Astrocyte (in vitro differentiated cells and primary cell): ENCODE results near the gene DNAJC9. TPM values are rescaled to one million over a fixed set of nuclear protein-coding genes. Genes with fewer than 3 reads are reported as not detected.

Source experiments
- DNase-seq: peaks from one replicate; pipeline ENCODE4 v3.0.0-alpha.2; 2010; ENCODE audit warnings: low read depth
- FAIRE-seq: peaks from 2 replicates; lab custom pipeline; 2011; peaks lifted over from hg19 to GRCh38; lab: Jason Lieb, UNC
- H2AFZ ChIP-seq: 2 replicates; pipeline ENCODE4 v1.6.0; 2012; ENCODE audit warnings: low read depth, low read length, inconsistent platforms
- H3K27ac ChIP-seq: 2 replicates; pipeline ENCODE4 v1.5.1; 2011; ENCODE audit warnings: low read depth, low read length, inconsistent platforms
- H3K27me3 ChIP-seq: 2 replicates; pipeline ENCODE4 v1.6.0; 2011; ENCODE audit warnings: low read length, inconsistent platforms; ENCODE audit not compliant: insufficient read depth
- H3K36me3 ChIP-seq: 2 replicates; pipeline ENCODE4 v1.5.1; 2011; ENCODE audit warnings: low read length, inconsistent platforms; ENCODE audit not compliant: insufficient read depth
- H3K4me1 ChIP-seq: 2 replicates; pipeline ENCODE4 v1.5.1; 2011; ENCODE audit warnings: low read length, inconsistent platforms; ENCODE audit not compliant: insufficient read depth
- H3K4me2 ChIP-seq: 2 replicates; pipeline ENCODE4 v1.6.0; 2012; ENCODE audit warnings: low read length, inconsistent platforms
- H3K4me3 ChIP-seq: 2 replicates; pipeline ENCODE4 v1.5.1; 2011; ENCODE audit warnings: low read depth, mild to moderate bottlenecking, low read length, inconsistent platforms; ENCODE audit not compliant: insufficient read depth
- H3K79me2 ChIP-seq: 2 replicates; pipeline ENCODE4 v1.6.0; 2012; ENCODE audit warnings: mild to moderate bottlenecking, low read length, inconsistent platforms; ENCODE audit not compliant: insufficient read depth
- H3K9ac ChIP-seq: 2 replicates; pipeline ENCODE4 v1.6.0; 2012; ENCODE audit warnings: mild to moderate bottlenecking, low read length, inconsistent platforms
- H3K9me3 ChIP-seq: 2 replicates; pipeline ENCODE4 v1.5.1; 2012; ENCODE audit warnings: low read depth, mild to moderate bottlenecking, low read length, inconsistent platforms; ENCODE audit not compliant: insufficient read depth
- H4K20me1 ChIP-seq: 2 replicates; pipeline ENCODE4 v1.6.0; 2012; ENCODE audit warnings: low read length, inconsistent platforms; ENCODE audit not compliant: insufficient read depth
- H3K27ac Mint-ChIP-seq: one replicate; pipeline ENCODE4 v1.8.0; 2021; ENCODE audit warnings: mild to moderate bottlenecking, mixed read lengths; ENCODE audit not compliant: unreplicated experiment
- H3K27me3 Mint-ChIP-seq: one replicate; pipeline ENCODE4 v1.8.0; 2021; ENCODE audit warnings: low read depth, mixed read lengths; ENCODE audit not compliant: unreplicated experiment
- H3K36me3 Mint-ChIP-seq: one replicate; pipeline ENCODE4 v1.8.0; 2021; ENCODE audit warnings: low read depth, mixed read lengths; ENCODE audit not compliant: unreplicated experiment
- H3K4me1 Mint-ChIP-seq: one replicate; pipeline ENCODE4 v1.8.0; 2021; ENCODE audit warnings: low read depth, mixed read lengths; ENCODE audit not compliant: unreplicated experiment
- H3K4me3 Mint-ChIP-seq: one replicate; pipeline ENCODE4 v1.8.0; 2021; ENCODE audit warnings: mild to moderate bottlenecking, moderate library complexity, mixed read lengths; ENCODE audit not compliant: unreplicated experiment
- H3K9me3 Mint-ChIP-seq: one replicate; pipeline ENCODE4 v1.8.0; 2021; ENCODE audit warnings: mild to moderate bottlenecking, mixed read lengths; ENCODE audit not compliant: unreplicated experiment
- CTCF ChIP-seq: IDR thresholded peaks from 2 replicates; pipeline ENCODE4 v1.5.1; 2011; ENCODE audit warnings: low read depth, mild to moderate bottlenecking, inconsistent platforms, low read length, moderate library complexity; ENCODE audit not compliant: insufficient read depth
- EZH2 ChIP-seq: IDR thresholded peaks from 2 replicates; pipeline ENCODE4 v1.6.1; 2012; ENCODE audit warnings: mild to moderate bottlenecking, low read length, inconsistent platforms; ENCODE audit not compliant: insufficient read depth
- total RNA-seq: library from RNA; stranded (reverse); gene quantifications from 2 replicates; pipeline ENCODE4 v1.2.1, GENCODE V29; 2021

DNAJC9 gene
- total RNA-seq, 1 donor from 2014 or later: 23.3 TPM

- H3K4me2 ChIP-seq: no peak overlapping the region
- Mint-ChIP-seq H3K9me3 (peaks cover 4% of the 10 kb centered on the region), H3K27me3 (no peaks in the 10 kb centered on the region), H3K27ac (no peak overlapping the region), H3K4me1 (peaks cover 3% of the 10 kb centered on the region), H3K36me3 (peaks cover 7% of the 10 kb centered on the region), H3K4me3 (no peak overlapping the region)
- no peaks in the 10 kb centered on the region for H3K4me1 ChIP-seq
- no peaks in the 10 kb centered on the region for H3K79me2 ChIP-seq
- no peak for TF ChIP-seq CTCF
- no peak for TF ChIP-seq EZH2
- H3K36me3 ChIP-seq: no peaks in the 10 kb centered on the region
- no peaks in the 10 kb centered on the region for H4K20me1 ChIP-seq
- no peak overlapping the region for H3K9ac ChIP-seq
- FAIRE-seq (no peak), DNase-seq (no peak)
- H3K27ac ChIP-seq: no peak overlapping the region
- no peaks in the 10 kb centered on the region for H3K27me3 ChIP-seq
- H3K9me3 ChIP-seq: no peaks in the 10 kb centered on the region
- no peak overlapping the region for H3K4me3 ChIP-seq
- H2AFZ ChIP-seq: no peak overlapping the region
These were observed 35.8 kb downstream of the DNAJC9 start for GRCh38 chr10:73211106-73211811.

- no peaks in the 10 kb centered on the region for H3K4me1 ChIP-seq
- H3K9me3 ChIP-seq: peaks cover 2% of the 10 kb centered on the region
- H3K27me3 Mint-ChIP-seq: no peaks in the 10 kb centered on the region
- H3K9me3 Mint-ChIP-seq: peaks cover 10% of the 10 kb centered on the region
- no peaks in the 10 kb centered on the region for H4K20me1 ChIP-seq
- no peak overlapping the region for H2AFZ ChIP-seq
- peaks cover 12% of the 10 kb centered on the region for H3K36me3 Mint-ChIP-seq
- no peak overlapping the region for H3K27ac ChIP-seq
- no peak overlapping the region for H3K4me3 Mint-ChIP-seq
- TF ChIP-seq EZH2: no peak
- DNase-seq (no peak), FAIRE-seq (no peak)
- H3K4me2 ChIP-seq: no peak overlapping the region
- H3K4me3 ChIP-seq: no peak overlapping the region
- H3K36me3 ChIP-seq: no peaks in the 10 kb centered on the region
- no peak overlapping the region for H3K27ac Mint-ChIP-seq
- H3K79me2 ChIP-seq: no peaks in the 10 kb centered on the region
- no peak overlapping the region for H3K9ac ChIP-seq
- H3K4me1 Mint-ChIP-seq: peaks cover 3% of the 10 kb centered on the region
- H3K27me3 ChIP-seq: no peaks in the 10 kb centered on the region
These were observed 36.5 kb downstream of the DNAJC9 start for GRCh38 chr10:73210395-73211105.

DNA sequence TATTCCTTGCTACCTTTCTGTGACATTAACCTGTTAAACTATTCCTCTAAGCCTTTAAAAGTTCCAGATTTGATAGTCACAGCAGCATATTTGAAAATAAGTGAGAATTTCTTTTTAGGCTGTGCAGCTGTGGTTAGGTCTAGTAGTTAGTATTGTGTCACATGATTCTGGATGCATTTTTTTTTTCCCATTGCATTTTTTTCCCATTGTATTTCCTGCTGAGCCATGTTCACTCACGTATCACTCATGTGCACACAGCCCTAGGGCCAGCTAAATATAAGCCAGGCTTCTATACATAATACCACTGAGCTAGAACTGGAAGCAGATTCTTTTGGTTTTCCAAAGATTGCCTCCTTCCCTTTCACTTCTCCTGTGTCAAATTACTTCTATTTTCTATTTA lies 37.4 kb downstream of the DNAJC9 start:
- FAIRE-seq (no peak), DNase-seq (peak; percentile 8)
- Mint-ChIP-seq H3K9me3 (peaks cover 10% of the 10 kb centered on the region), H3K27me3 (no peaks in the 10 kb centered on the region), H3K4me3 (no peak overlapping the region), H3K4me1 (peaks cover 3% of the 10 kb centered on the region), H3K36me3 (peaks cover 12% of the 10 kb centered on the region), H3K27ac (no peak overlapping the region)
- Histone ChIP-seq H4K20me1 (no peaks in the 10 kb centered on the region), H3K27ac (no peak overlapping the region), H3K4me1 (no peaks in the 10 kb centered on the region), H3K27me3 (no peaks in the 10 kb centered on the region), H3K4me2 (no peak overlapping the region), H3K4me3 (no peak overlapping the region), H3K9me3 (peaks cover 2% of the 10 kb centered on the region), H2AFZ (no peak overlapping the region), H3K79me2 (no peaks in the 10 kb centered on the region), H3K36me3 (no peaks in the 10 kb centered on the region), H3K9ac (no peak overlapping the region)
- TF ChIP-seq EZH2 (no peak), CTCF (no peak)
